GM12875 (cell line): ENCODE results near the gene PNKD.

Experiments used
- H3K4me3 ChIP-seq: one replicate; pipeline ENCODE4 v1.5.1; 2011; ENCODE audit warnings: low read depth, low read length, control low read depth
- TF ChIP-seq, protein P1 (sequence below): IDR thresholded peaks from 2 replicates; pipeline ENCODE4 v1.5.1; 2011; ENCODE audit warnings: low read depth, mild to moderate bottlenecking, control low read depth, inconsistent platforms, low read length, moderate library complexity, borderline replicate concordance; ENCODE audit not compliant: insufficient read depth

Gene PNKD

GRCh38 chr2:218354850-218355443 lies 84.6 kb downstream of the PNKD start:
- TF ChIP-seq, protein P1, sequence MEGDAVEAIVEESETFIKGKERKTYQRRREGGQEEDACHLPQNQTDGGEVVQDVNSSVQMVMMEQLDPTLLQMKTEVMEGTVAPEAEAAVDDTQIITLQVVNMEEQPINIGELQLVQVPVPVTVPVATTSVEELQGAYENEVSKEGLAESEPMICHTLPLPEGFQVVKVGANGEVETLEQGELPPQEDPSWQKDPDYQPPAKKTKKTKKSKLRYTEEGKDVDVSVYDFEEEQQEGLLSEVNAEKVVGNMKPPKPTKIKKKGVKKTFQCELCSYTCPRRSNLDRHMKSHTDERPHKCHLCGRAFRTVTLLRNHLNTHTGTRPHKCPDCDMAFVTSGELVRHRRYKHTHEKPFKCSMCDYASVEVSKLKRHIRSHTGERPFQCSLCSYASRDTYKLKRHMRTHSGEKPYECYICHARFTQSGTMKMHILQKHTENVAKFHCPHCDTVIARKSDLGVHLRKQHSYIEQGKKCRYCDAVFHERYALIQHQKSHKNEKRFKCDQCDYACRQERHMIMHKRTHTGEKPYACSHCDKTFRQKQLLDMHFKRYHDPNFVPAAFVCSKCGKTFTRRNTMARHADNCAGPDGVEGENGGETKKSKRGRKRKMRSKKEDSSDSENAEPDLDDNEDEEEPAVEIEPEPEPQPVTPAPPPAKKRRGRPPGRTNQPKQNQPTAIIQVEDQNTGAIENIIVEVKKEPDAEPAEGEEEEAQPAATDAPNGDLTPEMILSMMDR, result no peak
- H3K4me3 ChIP-seq, result no peak overlapping the region

DNA sequence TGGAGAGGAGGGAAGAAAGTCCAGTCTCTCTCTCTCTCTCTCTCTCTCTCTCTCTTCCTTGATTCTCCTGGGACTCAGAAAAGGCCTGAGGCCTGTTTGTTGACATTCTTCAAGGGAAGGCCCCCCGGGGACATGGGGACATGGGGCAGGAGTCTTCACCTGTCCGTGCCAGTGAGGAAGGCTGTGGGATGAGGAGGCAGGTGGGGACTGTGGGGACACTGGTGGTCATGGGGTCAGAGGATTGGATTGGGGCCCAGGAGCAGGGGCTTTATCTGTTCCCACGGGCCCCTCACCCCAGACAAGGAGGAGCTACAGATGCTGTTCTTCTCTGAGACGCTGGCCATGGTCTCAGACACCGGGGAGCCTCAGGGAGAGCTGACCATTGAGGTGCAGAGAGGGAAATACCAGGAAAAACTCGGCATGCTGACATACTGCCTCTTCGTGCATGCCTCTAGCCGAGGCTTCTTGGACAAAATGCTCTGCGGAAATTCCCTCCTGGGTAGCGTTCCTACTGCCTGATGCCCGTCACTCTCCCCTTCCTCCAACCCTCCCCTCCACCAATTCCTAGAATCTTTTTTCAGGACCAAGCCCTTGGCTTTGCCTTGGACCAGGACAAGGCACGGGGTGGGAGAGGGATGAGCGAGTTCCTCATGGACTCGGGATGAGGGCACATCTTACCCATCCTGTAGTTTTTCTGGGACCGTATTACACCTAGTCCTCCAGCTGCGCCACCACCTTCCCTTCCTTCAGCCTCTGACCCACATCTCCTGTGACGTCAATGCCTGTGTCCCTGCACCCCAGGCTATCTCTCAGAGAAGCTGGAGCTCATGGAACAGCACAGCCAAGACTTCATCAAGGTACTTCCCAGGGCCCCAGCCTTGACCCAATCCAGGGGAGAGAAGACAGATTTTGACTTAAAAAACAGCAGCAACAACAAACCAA lies 87.2 kb downstream of the PNKD start:
- TF ChIP-seq, protein P1, result no peak
- no peak overlapping the region for H3K4me3 ChIP-seq

- H3K4me3 ChIP-seq, result no peak overlapping the region
- TF ChIP-seq, protein P1, result no peak
Observed at GRCh38 chr2:218360453-218360852, 90.1 kb downstream of the PNKD start.

DNA sequence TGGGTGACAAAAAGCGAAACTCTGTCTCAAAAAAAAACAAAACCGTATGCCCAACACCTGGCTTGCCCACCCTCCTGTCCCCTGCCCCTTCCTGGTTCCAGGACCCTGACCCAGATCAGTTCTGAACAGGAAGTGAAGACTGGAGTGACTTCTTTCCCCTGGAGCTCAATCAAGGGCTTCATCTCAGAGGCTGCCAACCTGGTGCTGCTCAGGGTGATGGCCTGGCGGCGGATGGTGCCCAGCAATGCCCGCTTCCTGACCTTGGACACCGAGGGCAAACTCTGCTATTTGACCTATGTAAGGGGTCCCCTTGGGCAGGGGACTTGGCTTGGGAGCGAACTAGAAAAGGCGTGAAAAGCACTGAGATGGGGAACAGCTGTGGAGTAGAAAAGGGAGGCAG lies 92.3 kb downstream of the PNKD start:
- no peak overlapping the region for H3K4me3 ChIP-seq
- TF ChIP-seq, protein P1, result no peak

DNA sequence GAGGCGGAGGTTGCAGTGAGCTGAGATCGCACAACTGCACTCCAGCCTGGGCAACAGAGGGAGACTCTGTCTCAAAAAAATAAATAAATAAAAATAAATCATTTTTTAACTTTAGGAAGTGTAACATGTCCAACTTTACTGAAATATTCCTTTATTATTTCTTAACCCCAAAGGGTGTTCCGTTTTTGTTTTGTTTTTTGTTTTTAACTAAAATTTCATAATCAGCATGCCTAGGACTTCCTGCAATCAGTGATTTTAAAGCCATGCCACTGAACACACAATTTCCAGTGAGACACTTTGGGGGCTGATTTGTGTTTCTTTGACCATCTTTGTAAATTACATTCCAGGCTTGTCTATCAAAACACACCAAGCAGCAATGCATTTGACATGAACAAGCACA lies 93.4 kb downstream of the PNKD start:
- H3K4me3 ChIP-seq, result no peak overlapping the region
- TF ChIP-seq, protein P1, result no peak

DNA sequence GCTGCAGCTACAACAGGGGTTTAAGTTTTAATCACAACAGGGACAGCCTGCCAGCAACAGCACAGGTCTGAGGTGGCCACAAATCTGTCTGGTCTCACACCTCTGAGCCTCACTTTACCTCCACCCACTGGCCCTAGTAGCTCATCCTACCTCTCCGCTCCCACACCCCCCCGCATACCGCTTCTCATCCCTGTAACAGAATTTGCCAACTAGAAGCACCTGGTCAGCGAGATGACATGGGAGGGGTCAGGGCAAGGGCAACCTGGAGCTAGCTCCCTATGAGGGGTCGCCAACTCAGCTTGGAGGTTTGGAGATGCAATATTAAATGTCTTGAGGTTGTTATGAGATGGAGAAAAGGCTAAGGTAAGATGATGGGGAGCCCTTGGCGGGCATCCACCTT lies 93.9 kb downstream of the PNKD start:
- TF ChIP-seq, protein P1, result no peak
- H3K4me3 ChIP-seq, result no peak overlapping the region
